CD14-positive monocyte (primary cell): Measurements from ENCODE around the gene F2. TPM values are rescaled to one million over a fixed set of nuclear protein-coding genes. Genes with fewer than 3 reads are reported as not detected.

Experiments used
- DNase-seq, 3 donors: peaks; one replicate each; pipeline ENCODE4 v3.0.0-alpha.2; 2011 to 2022
- H2AFZ ChIP-seq: 2 replicates; pipeline ENCODE4 v1.6.0; 2012; ENCODE audit warnings: mild to moderate bottlenecking, low read depth, low read length, inconsistent platforms; ENCODE audit not compliant: insufficient read depth, poor library complexity, severe bottlenecking
- H3K27ac ChIP-seq, 2 donors: 1 replicate in 1 of 2; 2 replicates in 1 of 2; pipeline ENCODE4 v1.5.1; 2012 to 2013; ENCODE audit warnings: low read length in 2 of 2, control low read depth in 1 of 2, inconsistent platforms in 1 of 2, low read depth in 1 of 2, mild to moderate bottlenecking in 1 of 2
- H3K27me3 ChIP-seq, 2 donors: one replicate each; pipeline versions ENCODE4 v1.6.0 to v1.6.1; 2011 to 2013; ENCODE audit warnings: low read length in 2 of 2; ENCODE audit not compliant: control insufficient read depth in 2 of 2, insufficient read depth in 2 of 2
- H3K36me3 ChIP-seq, 2 donors: replicated peaks in 1 of 2; 1 replicate in 1 of 2; 2 replicates in 1 of 2; pipeline versions ENCODE4 v1.5.1 to v1.6.1; 2012 to 2013; ENCODE audit warnings: low read length in 2 of 2, control low read depth in 1 of 2, inconsistent platforms in 1 of 2, mild to moderate bottlenecking in 1 of 2; ENCODE audit not compliant: insufficient read depth in 2 of 2, control insufficient read depth in 1 of 2
- H3K4me1 ChIP-seq, 2 donors: 1 replicate in 1 of 2; 2 replicates in 1 of 2; pipeline versions ENCODE4 v1.5.1 to v1.6.1; 2012 to 2013; ENCODE audit warnings: low read length in 2 of 2, control low read depth in 1 of 2, inconsistent platforms in 1 of 2, mild to moderate bottlenecking in 1 of 2, moderate library complexity in 1 of 2; ENCODE audit not compliant: insufficient read depth in 2 of 2, control insufficient read depth in 1 of 2
- H3K4me2 ChIP-seq: replicated peaks from 2 replicates; pipeline ENCODE3; 2012; ENCODE audit warnings: low read length, moderate library complexity, mild to moderate bottlenecking; ENCODE audit not compliant: poor library complexity, severe bottlenecking; ENCODE audit errors: extremely low read depth
- H3K4me3 ChIP-seq, 3 experiments: fragments of 200-600 bp in 1 of 3; sonication (generic) in 1 of 3; replicated peaks in 1 of 3; 1 replicate in 2 of 3; 2 replicates in 1 of 3; pipeline ENCODE4 v1.5.1; 2011 to 2013; ENCODE audit warnings: low read length in 3 of 3, mild to moderate bottlenecking in 3 of 3, control low read depth in 2 of 3, low read depth in 2 of 3, inconsistent platforms in 1 of 3, moderate library complexity in 1 of 3
- H3K79me2 ChIP-seq: 2 replicates; pipeline ENCODE4 v1.6.0; 2012; ENCODE audit warnings: mild to moderate bottlenecking, control low read depth, inconsistent platforms, low read length, moderate library complexity; ENCODE audit not compliant: insufficient read depth
- H3K9ac ChIP-seq: 2 replicates; pipeline ENCODE4 v1.6.0; 2017; ENCODE audit warnings: low read length, mild to moderate bottlenecking; ENCODE audit not compliant: insufficient read depth, poor library complexity, severe bottlenecking
- H3K9me3 ChIP-seq, 2 donors: replicated peaks in 1 of 2; 1 replicate in 1 of 2; 2 replicates in 1 of 2; pipeline versions ENCODE4 v1.5.1 to v1.6.1; 2012 to 2013; ENCODE audit warnings: low read length in 2 of 2, control low read depth in 1 of 2; ENCODE audit not compliant: control insufficient read depth in 1 of 2, insufficient read depth in 1 of 2
- H4K20me1 ChIP-seq: 2 replicates; pipeline ENCODE4 v1.6.0; 2012; ENCODE audit warnings: mild to moderate bottlenecking, low read length, control low read depth, moderate library complexity; ENCODE audit not compliant: insufficient read depth
- H3K27ac Mint-ChIP-seq, 7 donors: one replicate each; pipeline ENCODE4 v1.8.0; 2020; ENCODE audit warnings: mild to moderate bottlenecking in 7 of 7, mixed read lengths in 7 of 7, moderate library complexity in 6 of 7, inconsistent platforms in 2 of 7
- H3K27me3 Mint-ChIP-seq, 3 donors: one replicate each; pipeline ENCODE4 v1.8.0; 2021 to 2022; ENCODE audit warnings: low read depth in 3 of 3, mild to moderate bottlenecking in 3 of 3, mixed read lengths in 3 of 3, moderate library complexity in 3 of 3, inconsistent platforms in 1 of 3
- H3K36me3 Mint-ChIP-seq, 2 donors: one replicate each; pipeline ENCODE4 v1.8.0; 2020; ENCODE audit warnings: mixed read lengths in 2 of 2, inconsistent platforms in 1 of 2, mild to moderate bottlenecking in 1 of 2
- H3K4me1 Mint-ChIP-seq: one replicate; pipeline ENCODE4 v1.8.0; 2020; ENCODE audit warnings: mild to moderate bottlenecking, mixed read lengths
- H3K4me3 Mint-ChIP-seq, 2 donors: one replicate each; pipeline ENCODE4 v1.8.0; 2020; ENCODE audit warnings: mild to moderate bottlenecking in 2 of 2, mixed read lengths in 2 of 2, moderate library complexity in 1 of 2
- H3K9me3 Mint-ChIP-seq, 7 donors: one replicate each; pipeline ENCODE4 v1.8.0; 2020 to 2022; ENCODE audit warnings: mixed read lengths in 7 of 7, mild to moderate bottlenecking in 6 of 7, moderate library complexity in 6 of 7, inconsistent platforms in 2 of 7
- WGBS: methylation state at CpG from one replicate; pipeline ENCODE4 v1.1.5; 2013; ENCODE audit warnings: missing lambda C conversion rate; ENCODE audit not compliant: insufficient coverage; 5-methylcytosine and 5-hydroxymethylcytosine counted together
- intact Hi-C, 2 donors: fragments of 100-400 bp; cut with micrococcal nuclease; formaldehyde crosslinking; loops; one replicate each; pipeline versions ENCODE4 v1.15.0 to v1.15.1; 2023
- polyA plus RNA-seq, 3 donors: library from polyadenylated mRNA; depleted of rRNA in 1 of 3; unstranded in 2 of 3; stranded (reverse) in 1 of 3; fragments of 300-500 nt in 2 of 3; fragments of >200 nt in 1 of 3; fragmentation: Illumina TruSeq in 2 of 3; gene quantifications; 1 replicate in 2 of 3; 2 replicates in 1 of 3; pipeline ENCODE4 v1.2.3, GENCODE V29; 2012 to 2021
- TF ChIP-seq, protein P1 (sequence below): fragments of 200-600 bp; IDR thresholded peaks from one replicate; pipeline ENCODE4 v1.8.0; 2022; ENCODE audit warnings: antibody characterized with exemption, mild to moderate bottlenecking

The F2 gene
- polyA plus RNA-seq, 3 donors, result not detected

DNA sequence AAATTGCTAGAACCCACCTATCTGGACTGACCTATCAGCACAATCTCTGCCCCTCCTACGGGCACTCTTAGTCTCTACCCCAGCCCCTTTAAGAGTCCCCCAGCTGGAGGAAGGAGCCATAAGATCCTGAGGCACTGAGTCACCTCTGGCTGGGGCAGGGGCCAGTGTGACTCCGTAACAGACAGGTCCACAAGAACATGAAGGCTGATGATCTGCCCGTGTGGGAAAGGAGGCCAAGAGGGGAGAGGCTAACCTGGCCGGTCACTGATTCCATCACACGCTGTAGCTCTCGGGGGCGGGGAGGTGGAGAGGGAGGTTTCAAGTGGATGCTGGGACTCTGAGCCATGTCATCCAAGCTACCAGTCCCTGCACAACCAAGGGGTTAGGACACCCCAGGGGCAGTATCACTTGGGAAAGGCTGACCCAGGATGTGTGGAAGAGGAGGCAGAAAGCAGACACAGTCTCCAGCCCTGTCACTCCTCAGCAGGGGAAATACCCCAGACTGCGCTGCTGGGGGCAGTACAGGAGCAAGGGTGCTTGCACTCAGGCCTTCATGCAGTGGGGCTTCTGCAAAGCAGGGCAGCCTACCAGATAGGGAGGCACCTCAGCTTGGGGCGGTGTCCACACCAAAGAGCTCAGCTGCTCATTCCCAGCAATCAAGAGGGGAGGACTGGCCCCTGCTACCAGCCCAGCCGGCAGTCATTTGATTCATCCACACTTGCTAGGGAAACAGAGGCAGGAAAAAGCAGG is 40.8 kb upstream of the F2 start:
- H3K27ac Mint-ChIP-seq, result peak overlapping the region; percentile 79 to 95 (median 88)
- intact Hi-C loops, result no loop called here
- H3K36me3 ChIP-seq, result peaks cover 45 to 61% of the 10 kb centered on the region in 2 donors

GRCh38 chr11:46678741-46679130 is 40.3 kb upstream of the F2 start:
- peaks cover 0 to 1% (median 0%) of the 10 kb centered on the region in 7 donors for H3K9me3 Mint-ChIP-seq
- H3K27ac Mint-ChIP-seq, result peak overlapping the region; percentile 50 to 95 (median 71)
- H3K9me3 ChIP-seq, result no peaks in the 10 kb centered on the region
- peaks cover 40% of the 10 kb centered on the region for H3K79me2 ChIP-seq
- intact Hi-C loops, result no loop called here
- peaks cover 52 to 75% of the 10 kb centered on the region in 2 donors for H3K36me3 Mint-ChIP-seq
- peak overlapping the region; percentile 94 to 95 for H3K27ac ChIP-seq
- H3K4me2 ChIP-seq, result no peak overlapping the region
- no peak overlapping the region for H2AFZ ChIP-seq
- H3K36me3 ChIP-seq, result peaks cover 47 to 61% of the 10 kb centered on the region in 2 donors
- H3K27me3 Mint-ChIP-seq, result no peaks in the 10 kb centered on the region
- H3K4me1 ChIP-seq, result peaks cover 52 to 54% of the 10 kb centered on the region in 2 donors
- no peaks in the 10 kb centered on the region for H3K27me3 ChIP-seq
- TF ChIP-seq, protein P1, sequence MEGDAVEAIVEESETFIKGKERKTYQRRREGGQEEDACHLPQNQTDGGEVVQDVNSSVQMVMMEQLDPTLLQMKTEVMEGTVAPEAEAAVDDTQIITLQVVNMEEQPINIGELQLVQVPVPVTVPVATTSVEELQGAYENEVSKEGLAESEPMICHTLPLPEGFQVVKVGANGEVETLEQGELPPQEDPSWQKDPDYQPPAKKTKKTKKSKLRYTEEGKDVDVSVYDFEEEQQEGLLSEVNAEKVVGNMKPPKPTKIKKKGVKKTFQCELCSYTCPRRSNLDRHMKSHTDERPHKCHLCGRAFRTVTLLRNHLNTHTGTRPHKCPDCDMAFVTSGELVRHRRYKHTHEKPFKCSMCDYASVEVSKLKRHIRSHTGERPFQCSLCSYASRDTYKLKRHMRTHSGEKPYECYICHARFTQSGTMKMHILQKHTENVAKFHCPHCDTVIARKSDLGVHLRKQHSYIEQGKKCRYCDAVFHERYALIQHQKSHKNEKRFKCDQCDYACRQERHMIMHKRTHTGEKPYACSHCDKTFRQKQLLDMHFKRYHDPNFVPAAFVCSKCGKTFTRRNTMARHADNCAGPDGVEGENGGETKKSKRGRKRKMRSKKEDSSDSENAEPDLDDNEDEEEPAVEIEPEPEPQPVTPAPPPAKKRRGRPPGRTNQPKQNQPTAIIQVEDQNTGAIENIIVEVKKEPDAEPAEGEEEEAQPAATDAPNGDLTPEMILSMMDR, result no peak
- no peak overlapping the region for H3K4me3 Mint-ChIP-seq
- H3K4me3 ChIP-seq, result no peak overlapping the region
- peaks cover 51% of the 10 kb centered on the region for H3K4me1 Mint-ChIP-seq
- no peaks in the 10 kb centered on the region for H4K20me1 ChIP-seq
- 92% methylated on average over 8 of the region's 9 CpGs for WGBS
- no peak for DNase-seq
- H3K9ac ChIP-seq, result no peak overlapping the region

More for the DNA sequence above, 40.8 kb upstream of the F2 start:
- H3K4me3 ChIP-seq, result no peak overlapping the region
- peak overlapping the region; percentile 4 for H3K9ac ChIP-seq
- H3K9me3 Mint-ChIP-seq, result peaks cover 0 to 2% (median under 1%) of the 10 kb centered on the region in 7 donors
- no peaks in the 10 kb centered on the region for H3K9me3 ChIP-seq
- peaks cover 52 to 75% of the 10 kb centered on the region in 2 donors for H3K36me3 Mint-ChIP-seq
- peaks cover 41% of the 10 kb centered on the region for H3K79me2 ChIP-seq
- H3K27me3 Mint-ChIP-seq, result no peaks in the 10 kb centered on the region
- no peak overlapping the region for H3K4me2 ChIP-seq
- H3K4me3 Mint-ChIP-seq, result no peak overlapping the region
- peaks cover 58 to 60% of the 10 kb centered on the region in 2 donors for H3K4me1 ChIP-seq
- peak overlapping the region; percentile 94 to 95 for H3K27ac ChIP-seq
- H3K27me3 ChIP-seq, result no peaks in the 10 kb centered on the region
- DNase-seq, result no peak
- 90% methylated on average over 7 of the region's 10 CpGs for WGBS
- no peak overlapping the region for H2AFZ ChIP-seq
- peaks cover 56% of the 10 kb centered on the region for H3K4me1 Mint-ChIP-seq
- TF ChIP-seq, protein P1, result no peak
- H4K20me1 ChIP-seq, result no peaks in the 10 kb centered on the region
